Pancreas (tissue), 10 donors: ENCODE results near the gene ZNF343. TPM values are rescaled to one million over a fixed set of nuclear protein-coding genes. Genes with fewer than 3 reads are reported as not detected.

Experiments used
- ATAC-seq, 4 donors: fragments of 200-7000 bp; cut with Tn5 transposase; one replicate each; pipeline versions ENCODE4 v1.8.0 to v1.9.1; 2020; ENCODE audit warnings: mild to moderate bottlenecking in 4 of 4, moderate library complexity in 4 of 4
- DNase-seq, 6 donors: peaks; one replicate each; pipeline ENCODE4 v3.0.0-alpha.2; 2020
- FAIRE-seq: peaks from 2 replicates; lab custom pipeline; 2012; peaks lifted over from hg19 to GRCh38; lab: Jason Lieb, UNC
- H3K27ac ChIP-seq, 4 donors: fragments of 200-600 bp; sonication (generic); 1 replicate in 3 of 4; 2 replicates in 1 of 4; pipeline versions ENCODE4 v1.5.0 to v1.8.0; 2020
- H3K27me3 ChIP-seq, 4 donors: fragments of 200-600 bp; one replicate each; pipeline ENCODE4 v1.8.0; 2021
- H3K36me3 ChIP-seq, 3 donors: fragments of 200-600 bp; sonication (generic) in 1 of 3; one replicate each; pipeline versions ENCODE4 v1.5.0 to v1.8.0; 2020 to 2021
- H3K4me1 ChIP-seq, 3 donors: fragments of 200-600 bp; one replicate each; pipeline ENCODE4 v1.8.0; 2021
- H3K4me3 ChIP-seq, 4 donors: fragments of 200-600 bp; sonication (generic) in 2 of 4; one replicate each; pipeline versions ENCODE4 v1.5.0 to v1.8.0; 2020 to 2021
- H3K9me3 ChIP-seq, 4 donors: fragments of 200-600 bp; one replicate each; pipeline ENCODE4 v1.8.0; 2021
- WGBS, 2 donors: extraction: QIAGEN DNeasy Blood & Tissue Kit; methylation state at CpG; one replicate each; pipeline ENCODE4 v1.1.7; 2013; 5-methylcytosine and 5-hydroxymethylcytosine counted together
- intact Hi-C, 3 donors: fragments of 100-400 bp; cut with DNase I; formaldehyde crosslinking; loops; one replicate each; pipeline versions ENCODE4 v1.11.1 to v1.14.2; 2022
- polyA plus RNA-seq, 2 donors: library from polyadenylated mRNA; stranded (reverse); fragments of 200-250 nt; gene quantifications; one replicate each; pipeline ENCODE4 v1.2.3, GENCODE V29; 2013
- total RNA-seq, 6 donors: library from RNA; stranded (reverse); fragmentation: NEBNext Ultra II Directional in 4 of 6; extraction: Animal tissue kit (Norgen Biotek cat#: 25700) in 4 of 6; gene quantifications; one replicate each; pipeline versions ENCODE4 v1.2.1 to v1.2.4, GENCODE V29; 2021 to 2023
- TF ChIP-seq, protein P1 (sequence below), 4 donors: fragments of 200-600 bp; sonication (generic) in 3 of 4; IDR thresholded peaks; one replicate each; pipeline versions ENCODE4 v1.5.0 to v1.8.0; 2021; ENCODE audit warnings: antibody characterized with exemption in 4 of 4
- donor health status: healthy with polysubstance abuse.
- donor health status: DM: no; HTN: no; CAD: no; lungs with moderate emphysema.
- donor health status: DM: no; HTN: no; CAD: no.
- donor health status: control.
- donor health status: control.
- donor health status: Bipolar disorder and iron deficiency.
- donor health status: DM: yes; HTN: yes; CAD: no.
- donor health status: DM: no; HTN: no; CAD: no.
- donor health status: DM: no; HTN: no; CAD: no.
- donor health status: DM: yes; HTN: yes; CAD: no.

ZNF343 gene
- total and polyA plus RNA-seq, 8 donors = 3.2 to 7.4 (median 4.7) TPM

DNA sequence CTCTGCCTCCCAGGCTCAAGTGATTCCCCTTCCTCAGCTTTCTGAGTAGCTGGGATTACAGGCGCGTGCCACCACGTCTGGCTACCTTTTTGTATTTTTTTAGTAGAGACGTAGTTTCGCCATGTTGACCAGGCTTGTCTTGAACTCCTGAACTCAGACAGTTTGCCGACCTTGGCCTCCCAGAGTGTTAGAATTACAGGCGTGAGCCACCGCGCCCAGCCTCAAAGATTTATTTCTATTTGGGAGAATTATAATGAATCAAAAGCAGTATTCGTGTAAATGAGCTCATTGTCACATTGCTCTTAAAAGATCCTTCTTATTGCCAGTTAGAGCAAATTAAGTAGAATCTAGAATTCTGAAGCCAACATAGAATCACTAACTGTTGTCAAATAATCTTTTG lies 9.4 kb upstream of the ZNF343 start:
- DNase-seq (no peak), FAIRE-seq (no peak), ATAC-seq (no peak)
- 71 to 79% methylated on average over 10 of the region's 10 CpGs for WGBS, 2 donors
- H3K4me1 ChIP-seq = peaks cover 0 to 6% (median 0%) of the 10 kb centered on the region in 3 donors
- TF ChIP-seq, protein P1, sequence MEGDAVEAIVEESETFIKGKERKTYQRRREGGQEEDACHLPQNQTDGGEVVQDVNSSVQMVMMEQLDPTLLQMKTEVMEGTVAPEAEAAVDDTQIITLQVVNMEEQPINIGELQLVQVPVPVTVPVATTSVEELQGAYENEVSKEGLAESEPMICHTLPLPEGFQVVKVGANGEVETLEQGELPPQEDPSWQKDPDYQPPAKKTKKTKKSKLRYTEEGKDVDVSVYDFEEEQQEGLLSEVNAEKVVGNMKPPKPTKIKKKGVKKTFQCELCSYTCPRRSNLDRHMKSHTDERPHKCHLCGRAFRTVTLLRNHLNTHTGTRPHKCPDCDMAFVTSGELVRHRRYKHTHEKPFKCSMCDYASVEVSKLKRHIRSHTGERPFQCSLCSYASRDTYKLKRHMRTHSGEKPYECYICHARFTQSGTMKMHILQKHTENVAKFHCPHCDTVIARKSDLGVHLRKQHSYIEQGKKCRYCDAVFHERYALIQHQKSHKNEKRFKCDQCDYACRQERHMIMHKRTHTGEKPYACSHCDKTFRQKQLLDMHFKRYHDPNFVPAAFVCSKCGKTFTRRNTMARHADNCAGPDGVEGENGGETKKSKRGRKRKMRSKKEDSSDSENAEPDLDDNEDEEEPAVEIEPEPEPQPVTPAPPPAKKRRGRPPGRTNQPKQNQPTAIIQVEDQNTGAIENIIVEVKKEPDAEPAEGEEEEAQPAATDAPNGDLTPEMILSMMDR (IDR thresholded peaks at IDR 0.05) = no peak
- H3K9me3 ChIP-seq = no peaks in the 10 kb centered on the region
- H3K27me3 ChIP-seq = no peaks in the 10 kb centered on the region
- intact Hi-C loops = no loop called here
- no peaks in the 10 kb centered on the region for H3K36me3 ChIP-seq
- H3K4me3 ChIP-seq = no peak overlapping the region
- H3K27ac ChIP-seq = no peak overlapping the region

DNA sequence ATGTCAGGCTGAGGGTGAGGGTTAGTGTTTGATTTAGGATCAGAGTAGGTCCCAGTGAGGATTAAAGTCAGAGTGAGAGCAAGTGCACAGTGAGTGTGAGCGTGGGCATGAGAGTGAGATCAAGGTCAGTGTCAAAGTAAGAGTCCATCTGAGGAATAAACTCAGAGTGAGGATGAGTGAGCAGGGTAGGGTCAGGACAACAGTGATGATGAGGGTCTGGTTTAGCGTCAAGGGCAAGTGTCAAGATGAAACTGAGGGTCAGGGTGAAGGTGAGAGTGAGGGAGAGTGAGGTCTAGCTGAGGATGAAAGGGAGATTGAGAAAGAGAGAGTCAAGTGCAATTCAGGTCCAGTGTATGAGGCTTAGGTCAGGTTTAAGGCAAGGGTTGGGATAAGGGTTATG lies 7.7 kb upstream of the ZNF343 start:
- no peak for FAIRE-seq
- 57 to 70% methylated on average over 2 of the region's 2 CpGs for WGBS, 2 donors
- TF ChIP-seq, protein P1 (IDR thresholded peaks at IDR 0.05) = no peak
- H3K4me1 ChIP-seq = no peaks in the 10 kb centered on the region
- ATAC-seq = no peak
- H3K27me3 ChIP-seq = no peaks in the 10 kb centered on the region
- H3K9me3 ChIP-seq = no peaks in the 10 kb centered on the region
- H3K36me3 ChIP-seq = no peaks in the 10 kb centered on the region
- no peak for DNase-seq
- no peak overlapping the region for H3K27ac ChIP-seq
- intact Hi-C loops = no loop called here
- no peak overlapping the region for H3K4me3 ChIP-seq

DNA sequence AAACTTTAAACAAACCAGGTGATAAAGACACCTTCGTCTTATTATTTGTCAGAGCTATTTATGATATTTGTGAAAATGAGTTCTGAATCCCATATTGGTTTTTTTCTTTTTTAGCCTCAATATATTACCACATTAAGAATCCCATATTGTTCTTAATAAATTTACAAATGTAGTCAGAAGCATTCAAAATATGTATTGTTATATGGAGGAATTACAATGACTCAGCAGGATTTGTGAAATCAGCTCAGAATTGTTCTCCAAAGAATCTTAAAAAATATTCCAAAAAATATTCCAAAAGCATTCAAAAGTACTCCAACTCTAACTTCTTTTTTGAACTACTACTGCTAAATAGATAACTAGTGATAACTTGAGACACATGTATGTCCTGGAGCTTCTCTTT lies 6.5 kb upstream of the ZNF343 start:
- intact Hi-C loops = no loop called here
- DNase-seq = no peak

DNA sequence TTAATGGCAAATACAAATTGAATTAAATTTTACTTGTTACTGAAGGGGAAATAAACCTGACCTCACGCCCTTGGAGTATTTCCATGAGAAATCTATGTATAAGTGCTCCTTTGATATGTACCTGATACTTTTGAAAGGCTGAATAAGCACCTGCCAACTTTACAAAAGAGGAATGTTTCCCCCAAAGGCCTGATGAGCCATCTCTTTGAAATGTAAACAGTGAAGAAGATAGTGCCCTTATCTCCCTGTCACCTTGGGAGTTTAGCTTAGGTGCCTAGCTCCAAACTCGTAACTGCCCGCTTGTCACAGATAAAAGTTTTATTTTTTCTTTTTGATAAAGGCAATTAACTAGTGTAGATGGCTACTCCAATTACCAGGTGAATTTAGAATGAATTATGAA lies 1.1 kb upstream of the ZNF343 start:
- DNase-seq = no peak
- ATAC-seq = no peak
- Histone ChIP-seq H3K4me3 (peak overlapping the region in 1 of 4 donors; percentile 90), H3K4me1 (peaks cover 0 to 12% (median 4%) of the 10 kb centered on the region in 3 donors), H3K9me3 (no peaks in the 10 kb centered on the region), H3K36me3 (no peaks in the 10 kb centered on the region), H3K27me3 (no peaks in the 10 kb centered on the region), H3K27ac (no peak overlapping the region)
- no peak for FAIRE-seq
- TF ChIP-seq, protein P1 (IDR thresholded peaks at IDR 0.05) = no peak
- intact Hi-C loops = no loop called here
- 71 to 77% methylated on average over 3 of the region's 3 CpGs for WGBS, 2 donors

More for the DNA sequence above, 6.5 kb upstream of the ZNF343 start:
- H3K4me1 ChIP-seq = no peaks in the 10 kb centered on the region
- H3K27me3 ChIP-seq = no peaks in the 10 kb centered on the region
- TF ChIP-seq, protein P1 (IDR thresholded peaks at IDR 0.05) = no peak
- FAIRE-seq (no peak), ATAC-seq (no peak)
- 52 to 60% methylated on average over 1 of the region's 1 CpG for WGBS, 2 donors
- no peak overlapping the region for H3K4me3 ChIP-seq
- H3K36me3 ChIP-seq = no peaks in the 10 kb centered on the region
- no peaks in the 10 kb centered on the region for H3K9me3 ChIP-seq
- no peak overlapping the region for H3K27ac ChIP-seq

DNA sequence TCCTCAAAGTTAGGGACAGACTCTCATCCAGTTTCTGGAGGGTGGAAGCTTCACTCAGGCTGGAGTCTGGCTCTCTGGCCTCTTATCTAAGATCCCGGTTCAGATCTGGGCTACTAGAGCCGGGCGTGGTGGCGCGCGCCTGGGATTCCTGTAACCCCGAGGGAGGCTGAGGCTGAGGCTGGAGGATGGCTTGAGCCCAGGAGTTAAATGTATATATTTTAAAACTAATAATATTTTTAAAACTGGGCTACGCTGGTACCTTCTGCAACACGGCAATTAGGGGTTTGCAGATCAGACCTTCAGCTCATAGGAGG lies 710 bp upstream of the ZNF343 start:
- Histone ChIP-seq H3K4me3 (peak overlapping the region; percentile 67 to 90 (median 69)), H3K4me1 (peaks cover 0 to 12% (median 4%) of the 10 kb centered on the region in 3 donors), H3K9me3 (no peaks in the 10 kb centered on the region), H3K36me3 (no peaks in the 10 kb centered on the region), H3K27me3 (no peaks in the 10 kb centered on the region), H3K27ac (peak overlapping the region in 2 of 4 donors; percentile 82 to 87)
- FAIRE-seq = no peak
- intact Hi-C loops = no loop called here
- TF ChIP-seq, protein P1 (IDR thresholded peaks at IDR 0.05) = no peak
- WGBS, 2 donors = 47 to 54% methylated on average over 9 of the region's 9 CpGs
- DNase-seq = no peak
- peak in 1 of 4 donors; percentile 8 for ATAC-seq
